A549 (cell line): ENCODE measurements around the gene LCN1. TPM values are rescaled to one million over a fixed set of nuclear protein-coding genes. Genes with fewer than 3 reads are reported as not detected.
A peak's percentile ranks its signal among the peaks of the same experiment; 100 is the strongest.
"Not testable (repeated sequence)": the region's sequence is repeated elsewhere in the genome, so short reads cannot be mapped to it uniquely, and the experiment has no call there.

Experiments
- ATAC-seq, 2 experiments: fragments of 200-7000 bp in 1 of 2; fragments of >200 bp in 1 of 2; cut with Nextera tagmentation in 1 of 2; cut with Tn5 transposase in 1 of 2; 3 replicates each; pipeline versions ENCODE4 v1.8.0 to v1.9.1; 2018 to 2020; ENCODE audit warnings: mild to moderate bottlenecking in 1 of 2, moderate library complexity in 1 of 2
- CTCF ChIA-PET: fragments of 300-600 bp; sonication (Branson Sonifier 250); formaldehyde crosslinking; extraction: SDS; loops from one replicate; lab custom pipeline; 2021; ENCODE audit warnings: antibody characterized with exemption, inconsistent platforms; lab: Yijun Ruan, JAX
- POLR2A ChIA-PET: fragments of 350-600 bp; formaldehyde crosslinking; extraction: SDS; loops from one replicate; lab custom pipeline; 2021; ENCODE audit warnings: antibody characterized with exemption, inconsistent platforms; lab: Yijun Ruan, JAX
- DNase-seq, 2 experiments: peaks; one replicate each; pipeline versions ENCODE4 v3.0.0 to v3.0.0-alpha.2; 2011 to 2016; ENCODE audit warnings: low read depth in 1 of 2, low spot score in 1 of 2
- FAIRE-seq: peaks from 2 replicates; lab custom pipeline; 2011; peaks lifted over from hg19 to GRCh38; lab: Jason Lieb, UNC
- H3K27ac ChIP-seq, 2 experiments: fragments of >200 bp; sonication (Bioruptor Twin); formaldehyde crosslinking; 3 replicates each; pipeline ENCODE4 v1.5.1; 2016 to 2017
- H3K4me1 ChIP-seq: fragments of >200 bp; sonication (Bioruptor Twin); formaldehyde crosslinking; 3 replicates; pipeline ENCODE4 v1.6.1; 2016
- H3K4me2 ChIP-seq: fragments of >200 bp; sonication (Bioruptor Twin); formaldehyde crosslinking; 3 replicates; pipeline ENCODE4 v1.6.1; 2016
- H3K4me3 ChIP-seq: fragments of >200 bp; sonication (Bioruptor Twin); formaldehyde crosslinking; 3 replicates; pipeline ENCODE4 v1.5.1; 2016
- H3K9me3 ChIP-seq: fragments of >200 bp; sonication (Bioruptor Twin); formaldehyde crosslinking; 3 replicates; pipeline ENCODE4 v1.6.1; 2016
- ATOH8 ChIP-seq: fragments of 250-450 bp; sonication (Bioruptor Pico); IDR thresholded peaks from 2 replicates; pipeline ENCODE4 v1.5.0; 2020; ENCODE audit warnings: low read depth, mild to moderate bottlenecking, moderate library complexity
- CBX2 ChIP-seq: fragments of 200-600 bp; sonication (generic); IDR thresholded peaks from 2 replicates; pipeline ENCODE4 v1.6.1; 2016; ENCODE audit warnings: low read depth, mild to moderate bottlenecking, borderline replicate concordance
- CBX8 ChIP-seq: fragments of 200-600 bp; sonication (generic); IDR thresholded peaks from 2 replicates; pipeline ENCODE4 v1.6.1; 2016
- CHD4 ChIP-seq: fragments of 200-600 bp; sonication (generic); IDR thresholded peaks from 2 replicates; pipeline ENCODE4 v1.6.1; 2016; ENCODE audit warnings: antibody characterized with exemption, mild to moderate bottlenecking, borderline replicate concordance
- ESRRA ChIP-seq: fragments of 150-350 bp; IDR thresholded peaks from 2 replicates; pipeline ENCODE4 v1.6.1; 2014; ENCODE audit warnings: mild to moderate bottlenecking, low read length, borderline replicate concordance
- FOSB ChIP-seq: fragments of 250-450 bp; sonication (Bioruptor Pico); IDR thresholded peaks from 2 replicates; pipeline ENCODE4 v1.5.0; 2020; ENCODE audit warnings: mild to moderate bottlenecking, moderate library complexity
- FOSL2 ChIP-seq, 2 experiments: fragments of 450-650 bp in 1 of 2; fragments of >200 bp in 1 of 2; sonication (Bioruptor Twin) in 1 of 2; formaldehyde crosslinking; IDR thresholded peaks; 2 replicates each; pipeline versions ENCODE4 v1.5.0 to v1.6.1; 2016 to 2020; ENCODE audit warnings: mild to moderate bottlenecking in 1 of 2, moderate library complexity in 1 of 2
- FOXS1 ChIP-seq: fragments of 250-450 bp; sonication (Bioruptor Pico); IDR thresholded peaks from 2 replicates; pipeline ENCODE4 v1.5.0; 2020; ENCODE audit warnings: mild to moderate bottlenecking, moderate library complexity
- HDAC2 ChIP-seq: fragments of 200-600 bp; sonication (generic); IDR thresholded peaks from 2 replicates; pipeline ENCODE4 v1.6.1; 2016
- HEYL ChIP-seq: fragments of 250-450 bp; sonication (Bioruptor Pico); IDR thresholded peaks from 2 replicates; pipeline ENCODE4 v1.8.0; 2021; ENCODE audit warnings: mild to moderate bottlenecking, moderate library complexity
- HOXA7 ChIP-seq: fragments of 250-450 bp; sonication (Bioruptor Pico); IDR thresholded peaks from 2 replicates; pipeline ENCODE4 v1.5.0; 2020; ENCODE audit warnings: mild to moderate bottlenecking, moderate library complexity
- HOXB5 ChIP-seq: fragments of 250-450 bp; sonication (Bioruptor Pico); IDR thresholded peaks from 2 replicates; pipeline ENCODE4 v1.5.0; 2020; ENCODE audit warnings: mild to moderate bottlenecking, moderate library complexity
- JUNB ChIP-seq: fragments of >200 bp; sonication (Bioruptor Twin); formaldehyde crosslinking; IDR thresholded peaks from 2 replicates; pipeline ENCODE4 v1.6.1; 2016
- MYC ChIP-seq: IDR thresholded peaks from 2 replicates; pipeline ENCODE4 v1.6.1; 2012; ENCODE audit warnings: mild to moderate bottlenecking, inconsistent platforms, low read length, improper control_type of control experiment, borderline replicate concordance
- NPAS2 ChIP-seq: fragments of 250-450 bp; sonication (Bioruptor Pico); IDR thresholded peaks from 2 replicates; pipeline ENCODE4 v1.8.0; 2022; ENCODE audit warnings: mild to moderate bottlenecking, moderate library complexity, borderline replicate concordance
- PHF8 ChIP-seq: fragments of 200-600 bp; sonication (generic); IDR thresholded peaks from 2 replicates; pipeline ENCODE4 v1.6.1; 2016; ENCODE audit warnings: low read depth, mild to moderate bottlenecking, antibody characterized with exemption, moderate library complexity, borderline replicate concordance
- REST ChIP-seq: fragments of 200-600 bp; sonication (generic); IDR thresholded peaks from 2 replicates; pipeline ENCODE4 v1.6.1; 2016; ENCODE audit warnings: antibody characterized with exemption, mild to moderate bottlenecking, moderate library complexity
- RNF2 ChIP-seq: fragments of 200-600 bp; sonication (generic); IDR thresholded peaks from 2 replicates; pipeline ENCODE4 v1.6.1; 2016; ENCODE audit warnings: low read depth, mild to moderate bottlenecking, antibody characterized with exemption, moderate library complexity, borderline replicate concordance
- ZNF302 ChIP-seq: fragments of 250-450 bp; sonication (Bioruptor Pico); IDR thresholded peaks from 2 replicates; pipeline ENCODE4 v1.9.0; 2021; ENCODE audit warnings: inconsistent platforms, mild to moderate bottlenecking, moderate library complexity
- WGBS: methylation state at CpG from one replicate; pipeline ENCODE4 v1.1.6; 2017; ENCODE audit errors: missing lambda C conversion rate; 5-methylcytosine and 5-hydroxymethylcytosine counted together
- polyA plus RNA-seq, 4 experiments: library from polyadenylated mRNA; depleted of rRNA in 3 of 4; stranded (reverse); fragments of >200 nt; fragmentation: RNase III in 1 of 4; extraction: RNeasy Plus Mini Kit Qiagen cat#74134 plus additional on column Dnase treatment in 1 of 4; gene quantifications; 2 replicates in 3 of 4; 3 replicates in 1 of 4; pipeline ENCODE4 v1.2.3, GENCODE V29; 2011 to 2017

Gene LCN1
- polyA plus RNA-seq, 2 of the 4 experiments (the other 2 are of a cell fraction): not detected

- POLR2A ChIA-PET: no interaction called here
- DNase-seq (no peak), ATAC-seq (no peak; a peak in 1 of 6 replicates), FAIRE-seq (no peak)
- Histone ChIP-seq H3K9me3 (no peaks in the 10 kb centered on the region), H3K27ac (no peak overlapping the region), H3K4me1 (no peaks in the 10 kb centered on the region), H3K4me2 (no peak overlapping the region), H3K4me3 (no peak overlapping the region)
- WGBS: 45% methylated on average over 5 of the region's 7 CpGs
- CTCF ChIA-PET: interaction anchor here (0.6 to 1.5 kb wide), 3 partner anchors 9 to 13 kb away, joined by 3 to 8 read pairs (median 4); no protein-coding TSS in a partner anchor
- TF ChIP-seq RNF2: no peak
- no peak for TF ChIP-seq HOXA7
- no peak for TF ChIP-seq FOXS1 (CRISPR knock-in tag)
Measured at GRCh38 chr9:135512904-135513303, 8.3 kb upstream of the LCN1 start.

GRCh38 chr9:135513351-135513846 lies 7.8 kb upstream of the LCN1 start:
- Histone ChIP-seq H3K4me1 (no peaks in the 10 kb centered on the region), H3K27ac (no peak overlapping the region), H3K4me3 (no peak overlapping the region), H3K4me2 (no peak overlapping the region), H3K9me3 (no peaks in the 10 kb centered on the region)
- DNase-seq: no peak
- CTCF ChIA-PET: interaction anchor here (1.2 to 1.5 kb wide), 2 partner anchors 9 to 11 kb away, joined by 4 to 8 read pairs; no protein-coding TSS in a partner anchor
- peak; percentile 49 to 50; a peak in 5 of 6 replicates for ATAC-seq
- WGBS: 58% methylated on average over 12 of the region's 19 CpGs
- POLR2A ChIA-PET: no interaction called here
- no peak for FAIRE-seq
- TF ChIP-seq ZNF302: no peak
- TF ChIP-seq NPAS2 (CRISPR knock-in tag): no peak
- TF ChIP-seq CHD4: no peak
- no peak for TF ChIP-seq CBX8
- TF ChIP-seq PHF8: no peak
- TF ChIP-seq HDAC2: no peak
- TF ChIP-seq ESRRA: no peak
- no peak for TF ChIP-seq HOXA7
- TF ChIP-seq REST: no peak
- TF ChIP-seq CBX2: no peak
- TF ChIP-seq MYC: no peak
- no peak for TF ChIP-seq FOSB (CRISPR knock-in tag)
- TF ChIP-seq ATOH8: no peak
- no peak for TF ChIP-seq HEYL (CRISPR knock-in tag)
- TF ChIP-seq FOSL2 (IDR thresholded peaks at IDR 0.05): no peak
- TF ChIP-seq FOSL2 (CRISPR knock-in tag; IDR thresholded peaks at IDR 0.05): no peak
- no peak for TF ChIP-seq JUNB
- TF ChIP-seq HOXB5 (CRISPR knock-in tag): no peak

- CTCF ChIA-PET: interaction anchor here (1.5 kb wide), 1 partner anchor 11 kb away, joined by 4 read pairs; no protein-coding TSS in a partner anchor
- FAIRE-seq, H3K4me2 ChIP-seq, DNase-seq, H3K9me3 ChIP-seq, H3K27ac ChIP-seq, POLR2A ChIA-PET, ATAC-seq, H3K4me1 ChIP-seq, H3K4me3 ChIP-seq: not testable (repeated sequence)
- WGBS: 84% methylated on average over 9 of the region's 9 CpGs
Measured at GRCh38 chr9:135513906-135514305, 7.3 kb upstream of the LCN1 start.
